Germinal center (tissue), 1 donor: ENCODE data around the gene TDP2.
"Not testable (repeated sequence)": the region's sequence is repeated elsewhere in the genome, so short reads cannot be mapped to it uniquely, and the experiment has no call there.

ENCODE experiments used
- DNase-seq: peaks from one replicate; pipeline ENCODE4 v3.0.0; 2012; ENCODE audit warnings: mixed read lengths, low spot score

The TDP2 gene

DNA sequence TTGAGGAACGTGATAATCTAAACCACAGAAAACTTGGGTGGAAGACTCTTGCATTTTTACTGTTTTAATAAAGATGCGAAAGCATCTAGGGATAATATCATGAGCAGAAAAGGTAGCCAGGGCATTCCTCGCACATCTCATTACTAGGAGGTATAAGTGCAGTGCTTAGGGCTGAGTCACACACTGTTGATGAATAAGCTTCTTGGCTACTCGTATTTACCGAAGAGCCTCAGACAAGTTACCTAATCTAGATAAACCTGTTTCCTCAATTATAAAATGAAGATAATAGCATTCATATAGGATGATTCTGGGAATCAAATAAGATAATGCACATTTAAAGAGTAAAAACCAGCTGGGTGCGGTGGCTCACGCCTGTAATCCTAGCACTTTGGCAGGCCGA lies 19.9 kb downstream of the TDP2 start:
- no peak for DNase-seq

DNA sequence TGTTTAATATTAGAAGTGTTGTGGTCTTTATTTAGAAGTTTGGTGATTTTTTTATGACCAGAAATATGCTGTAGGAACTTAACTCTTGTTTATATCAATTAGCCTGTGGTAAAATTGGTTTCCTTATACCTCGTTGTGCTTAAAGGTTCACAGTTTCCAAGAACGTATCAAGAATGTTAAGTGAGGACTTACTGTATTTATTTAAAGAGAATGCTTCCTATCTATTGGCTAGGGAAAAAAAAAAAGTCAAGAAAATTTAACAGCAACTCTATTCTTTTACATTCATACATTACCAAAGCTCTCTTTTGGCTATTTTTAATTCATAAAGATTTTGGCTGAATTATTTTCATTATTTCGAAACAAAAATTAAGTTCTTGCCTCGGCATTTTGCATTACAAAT lies 22.3 kb downstream of the TDP2 start:
- no peak for DNase-seq

GRCh38 chr6:24643920-24644319 lies 22.8 kb downstream of the TDP2 start:
- no peak for DNase-seq

- no peak for DNase-seq
Measured at GRCh38 chr6:24642061-24642460, 24.6 kb downstream of the TDP2 start.

DNA sequence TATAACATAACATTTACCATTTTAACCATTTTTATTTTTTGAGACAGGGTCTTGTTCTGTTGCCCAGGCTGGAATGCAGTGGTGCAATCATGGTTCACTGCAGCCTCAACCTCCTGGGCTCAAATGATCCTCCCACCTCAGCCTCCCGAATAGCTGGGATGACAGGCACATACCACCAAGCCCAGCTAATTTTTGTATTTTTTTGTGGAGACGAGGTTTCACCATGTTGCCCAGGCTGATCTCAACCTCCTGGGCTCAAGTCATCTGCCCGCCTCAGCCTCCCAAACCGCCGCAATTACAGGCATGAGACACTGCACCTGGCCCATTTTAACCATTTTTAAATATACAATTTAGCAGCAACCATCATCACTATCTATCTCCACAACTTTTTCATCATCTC lies 26.1 kb downstream of the TDP2 start:
- DNase-seq, result not testable (repeated sequence)

GRCh38 chr6:24640166-24640565 lies 26.5 kb downstream of the TDP2 start:
- no peak for DNase-seq

DNA sequence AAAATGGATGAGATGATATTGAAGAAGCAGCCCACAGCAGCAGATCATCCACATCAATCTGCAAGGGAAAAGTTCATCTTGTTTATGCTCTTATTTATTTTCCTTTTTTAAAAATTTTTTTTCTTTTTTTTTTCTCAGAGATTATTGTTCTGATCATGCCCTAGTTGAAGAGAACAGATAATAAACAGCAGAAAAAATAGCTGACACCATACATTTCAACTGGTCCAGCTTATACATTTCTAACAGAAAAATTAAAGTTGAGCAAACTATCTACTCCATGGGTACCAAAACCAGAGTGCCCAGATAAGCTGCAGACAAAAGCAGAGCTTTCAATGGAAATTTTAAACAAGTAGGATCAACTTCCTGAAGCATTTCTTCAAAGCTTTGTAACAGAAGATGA lies 30.0 kb downstream of the TDP2 start:
- DNase-seq, result no peak

- DNase-seq, result no peak
Measured at GRCh38 chr6:24632573-24632972, 34.1 kb downstream of the TDP2 start.

DNA sequence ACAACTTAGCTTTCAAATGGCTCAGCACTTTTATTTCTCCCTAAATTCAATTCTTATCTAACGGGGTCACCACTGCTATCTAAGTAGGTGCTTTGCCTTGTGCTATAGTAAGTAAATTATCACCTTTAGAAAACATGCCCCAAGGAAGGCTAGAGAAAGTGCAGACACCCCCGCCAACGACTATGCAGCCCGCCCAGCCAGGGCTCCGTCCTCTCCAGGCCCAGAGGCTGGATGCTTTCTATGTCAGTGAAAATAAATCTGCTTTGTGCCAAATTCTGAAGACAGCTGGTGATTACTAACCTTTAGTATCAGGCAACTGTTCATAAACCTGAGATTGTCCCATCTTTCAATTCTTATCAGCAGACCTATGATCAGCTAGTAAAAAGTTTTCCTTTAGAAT lies 35.0 kb downstream of the TDP2 start:
- no peak for DNase-seq

DNA sequence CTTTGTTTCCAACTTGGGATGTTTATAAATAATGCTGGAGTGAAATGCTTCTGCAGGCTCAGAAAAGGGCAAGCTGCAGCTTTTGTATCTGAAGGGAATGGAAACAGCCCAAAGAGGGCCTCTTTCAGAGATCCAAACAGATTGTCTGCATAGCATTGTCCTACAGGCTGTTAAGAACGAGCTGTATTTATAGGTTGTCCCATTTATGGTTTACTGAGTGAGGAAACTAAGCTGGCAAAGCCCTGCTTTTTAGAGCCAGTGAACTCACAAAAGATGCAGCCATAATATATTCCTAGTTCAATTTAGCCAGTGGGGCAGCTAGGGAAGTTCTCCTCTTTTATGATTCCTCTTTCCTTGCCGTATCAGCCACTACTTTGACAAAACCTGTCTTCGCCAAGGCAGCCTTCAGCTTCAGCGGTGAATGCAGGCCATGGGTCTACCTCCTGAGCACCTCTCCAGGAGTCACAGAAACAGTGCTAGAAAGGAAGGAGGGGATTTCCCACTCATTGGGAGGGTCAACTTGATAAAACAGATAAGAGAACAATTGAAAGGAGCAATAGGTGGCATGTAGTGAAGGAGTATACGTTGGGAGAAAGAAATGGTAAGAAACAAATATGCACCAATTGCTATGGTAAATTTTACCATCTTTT lies 35.7 kb downstream of the TDP2 start:
- no peak for DNase-seq

- no peak for DNase-seq
Measured at GRCh38 chr6:24621626-24622289, 44.9 kb downstream of the TDP2 start.

DNA sequence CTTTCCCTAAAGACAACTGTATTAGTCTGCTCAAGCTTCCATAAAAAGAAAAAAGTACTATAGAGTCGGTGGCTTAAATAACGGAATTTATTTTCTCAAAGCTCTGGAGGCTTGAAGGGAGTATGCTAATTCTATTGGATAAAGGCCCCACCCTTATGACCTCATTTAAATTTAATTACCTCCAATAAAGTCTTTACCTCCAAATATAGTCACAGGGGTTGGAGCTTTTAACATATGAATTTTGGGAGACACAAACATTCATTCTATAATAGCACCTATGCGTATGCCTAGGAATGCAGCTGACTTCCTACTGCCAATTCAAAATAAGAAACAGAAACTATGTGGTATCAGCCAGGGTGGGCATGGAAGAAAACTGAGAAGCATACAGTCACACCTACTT lies 46.1 kb downstream of the TDP2 start:
- DNase-seq, result no peak

GRCh38 chr6:24619661-24620060 lies 47.0 kb downstream of the TDP2 start:
- no peak for DNase-seq

DNA sequence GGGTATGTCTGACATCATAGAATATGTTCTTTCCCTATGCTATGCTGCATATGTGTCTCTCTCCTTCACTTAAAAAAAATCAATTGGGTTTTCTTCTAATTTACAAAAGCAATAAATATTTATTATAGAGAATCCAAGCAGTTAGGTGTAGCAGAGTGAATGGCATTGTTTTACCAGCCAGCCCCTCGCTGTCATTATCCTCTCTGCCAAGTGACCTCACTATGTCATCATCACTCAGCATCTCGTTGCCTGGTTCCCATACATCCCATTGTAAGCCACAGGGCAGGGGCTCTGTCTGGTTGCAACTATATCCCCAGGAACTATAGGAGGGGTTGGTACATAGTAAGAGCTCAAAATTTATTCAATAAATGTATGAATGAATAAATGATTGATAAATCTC lies 52.1 kb downstream of the TDP2 start:
- no peak for DNase-seq

GRCh38 chr6:24614043-24614420 lies 52.7 kb downstream of the TDP2 start:
- DNase-seq, result no peak

DNA sequence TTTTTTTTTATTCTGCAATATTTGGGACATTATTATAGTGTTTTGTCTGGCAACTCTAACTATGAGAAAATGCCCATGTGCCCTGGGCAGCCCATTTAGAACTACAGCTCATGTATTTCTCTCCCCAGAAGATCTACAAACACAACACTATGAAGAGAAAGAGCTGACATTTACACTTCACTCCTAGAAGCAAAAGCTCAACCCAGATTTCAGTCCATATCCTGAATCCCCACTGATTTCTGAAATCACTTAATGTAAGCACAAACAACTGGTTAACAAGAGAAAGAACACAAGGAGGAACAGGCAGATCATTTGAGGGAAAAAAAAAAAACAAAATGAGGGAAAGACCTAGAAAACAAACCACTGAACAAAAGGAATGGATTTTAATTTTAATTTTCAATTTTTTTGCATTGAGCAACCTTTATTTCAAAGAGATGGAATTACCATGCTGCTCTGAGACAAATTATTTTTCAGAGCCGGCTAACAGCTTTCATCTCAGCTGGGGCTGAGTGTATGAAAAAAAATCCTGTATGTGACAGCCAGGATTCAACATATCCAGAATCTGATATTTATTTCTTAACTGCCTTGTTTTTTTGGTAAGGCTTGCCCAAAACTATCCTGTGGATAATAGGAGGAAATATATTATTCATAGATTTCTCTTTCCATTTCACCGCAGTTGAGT lies 53.2 kb downstream of the TDP2 start:
- DNase-seq, result no peak

GRCh38 chr6:24610672-24611071 lies 56.0 kb downstream of the TDP2 start:
- DNase-seq, result no peak

DNA sequence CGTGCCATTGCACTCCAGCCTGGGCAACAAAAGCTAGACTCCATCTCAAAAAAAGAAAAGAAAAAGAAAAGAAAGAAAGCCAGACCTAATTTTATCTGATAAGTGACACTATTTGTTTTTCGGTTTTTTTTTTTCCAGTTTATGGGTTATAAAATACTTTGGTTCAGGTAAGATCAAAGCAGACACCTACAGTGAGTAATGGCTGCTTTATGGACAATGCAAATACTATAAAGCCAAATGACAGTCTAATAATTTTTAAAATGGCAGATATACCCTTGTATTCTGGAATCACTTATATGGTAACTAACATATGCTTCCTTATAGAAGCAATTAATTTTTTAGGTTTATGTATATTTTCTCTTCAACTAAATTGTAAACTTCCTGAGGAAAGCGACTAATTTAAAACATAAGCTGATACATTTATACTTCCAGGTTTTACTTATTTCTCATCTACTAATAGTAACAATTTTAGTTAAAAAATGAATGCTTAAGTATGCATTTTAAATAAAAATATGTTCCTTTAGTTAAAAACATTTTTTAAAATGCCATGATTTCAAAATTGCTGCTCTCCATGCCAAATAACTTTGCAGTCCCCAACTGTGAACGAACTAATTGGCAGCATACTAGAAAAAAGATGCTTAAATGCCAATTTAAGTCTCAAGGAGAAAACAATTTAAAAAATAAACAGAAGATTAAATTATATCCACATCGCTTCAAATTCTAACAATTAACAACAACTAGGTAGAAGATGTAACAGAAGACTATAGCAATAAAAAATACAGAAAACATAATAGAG lies 59.2 kb downstream of the TDP2 start:
- no peak for DNase-seq

DNA sequence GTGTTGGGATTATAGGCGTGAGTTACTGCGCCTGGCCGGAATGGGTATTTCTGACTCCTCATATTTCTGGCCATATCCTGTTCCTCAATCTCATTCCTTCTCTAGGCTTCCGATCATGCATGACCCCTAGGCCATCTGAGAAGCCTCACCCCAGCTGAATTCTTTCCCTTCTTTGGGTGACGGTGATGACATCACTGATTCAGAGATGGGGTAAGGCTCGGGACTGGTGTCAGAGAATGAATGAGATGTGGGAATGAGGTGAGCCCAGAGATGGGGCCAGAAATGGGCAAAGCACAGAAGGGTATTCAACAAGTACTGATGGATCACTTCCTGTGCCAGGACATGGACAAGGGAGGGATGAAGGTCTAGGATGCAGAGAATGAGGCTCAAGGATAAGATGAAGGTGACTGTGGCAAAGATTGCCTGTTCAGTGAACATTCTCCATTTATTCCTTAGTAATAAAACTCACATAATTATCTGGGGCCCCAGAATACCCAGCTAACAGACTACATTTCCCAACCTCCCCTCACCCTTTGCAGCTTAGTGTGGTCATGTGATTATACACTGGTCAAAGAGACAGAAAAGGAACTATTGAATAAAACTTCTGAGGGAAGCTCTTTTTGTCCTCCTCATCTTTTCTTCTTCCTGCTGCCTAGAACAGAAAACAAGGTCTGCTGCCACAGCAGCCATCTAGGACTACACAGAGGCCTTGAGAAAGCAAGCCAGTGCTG lies 60.3 kb downstream of the TDP2 start:
- DNase-seq, result no peak

- no peak for DNase-seq
Measured at GRCh38 chr6:24603241-24603640, 63.5 kb downstream of the TDP2 start.

DNA sequence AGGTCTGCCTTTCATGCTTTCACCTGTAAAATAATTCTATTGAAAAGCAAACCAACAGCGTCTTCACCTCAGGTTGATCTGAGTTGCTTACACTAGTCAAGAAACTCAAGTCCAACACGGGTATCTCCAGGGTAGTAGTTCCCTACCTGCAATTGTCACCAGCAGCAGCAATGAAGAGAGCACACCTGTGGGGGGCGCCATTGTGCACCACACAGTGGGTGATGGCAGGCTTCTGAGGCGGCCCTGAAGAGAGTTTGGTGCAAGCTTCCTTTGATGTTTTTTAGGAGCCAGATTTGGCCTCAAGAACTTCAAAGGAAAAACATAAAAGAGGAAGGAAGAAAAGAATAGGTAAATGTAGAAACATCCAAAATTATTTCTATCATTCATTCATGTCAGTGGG lies 65.8 kb downstream of the TDP2 start:
- no peak for DNase-seq
